GM21367 (cell line): ENCODE data around the gene HDLBP.
"Not testable (repeated sequence)": the region's sequence is repeated elsewhere in the genome, so short reads cannot be mapped to it uniquely, and the experiment has no call there.

Source experiments
- ATAC-seq: cut with Tn5 transposase; IDR thresholded peaks from one replicate; pipeline ENCODE4 v1.9.1; 2021; ENCODE audit not compliant: unreplicated experiment

The HDLBP gene

GRCh38 chr2:241308832-241309500 is 6.5 kb downstream of the HDLBP start:
- no peak for ATAC-seq

DNA sequence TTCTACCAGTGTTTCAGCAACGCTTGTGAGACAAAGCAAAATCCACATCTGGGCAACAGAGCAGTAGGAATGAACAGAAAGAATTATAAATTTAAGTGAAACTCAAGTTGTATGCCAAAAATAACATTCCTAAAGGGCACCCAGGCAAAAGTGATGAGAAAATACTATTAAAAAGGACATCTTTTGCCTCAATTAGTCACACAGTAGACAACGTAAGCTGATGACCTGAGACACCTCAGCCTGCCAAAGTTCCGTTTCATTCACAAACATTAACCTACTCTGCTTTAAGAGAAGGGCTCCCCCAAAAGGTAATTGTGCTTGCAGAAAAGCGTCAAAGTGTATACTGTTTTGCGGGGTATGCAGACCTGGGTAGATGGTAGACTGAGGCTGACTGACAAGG is 7.2 kb downstream of the HDLBP start:
- ATAC-seq: no peak

DNA sequence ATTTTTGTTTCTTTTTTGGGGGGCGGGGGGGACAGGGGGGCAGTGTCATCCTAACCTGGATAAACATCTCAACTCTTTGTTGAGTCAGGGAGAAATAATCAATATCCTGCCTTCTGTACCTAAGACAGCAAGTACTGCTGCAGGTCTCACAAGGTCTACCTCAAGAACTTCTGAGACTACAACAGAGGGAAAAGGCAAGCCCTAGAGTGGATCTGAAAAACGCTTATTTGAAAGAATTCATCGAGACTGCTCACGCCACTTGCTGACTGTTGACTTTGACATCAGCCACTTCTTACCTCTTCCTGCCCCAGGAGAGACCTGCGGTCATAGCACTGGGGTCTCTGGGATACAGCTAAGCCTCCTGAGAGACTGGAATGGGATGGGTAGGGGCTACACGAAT is 8.4 kb downstream of the HDLBP start:
- no peak for ATAC-seq

GRCh38 chr2:241304039-241304670 is 11.3 kb downstream of the HDLBP start:
- ATAC-seq: no peak

DNA sequence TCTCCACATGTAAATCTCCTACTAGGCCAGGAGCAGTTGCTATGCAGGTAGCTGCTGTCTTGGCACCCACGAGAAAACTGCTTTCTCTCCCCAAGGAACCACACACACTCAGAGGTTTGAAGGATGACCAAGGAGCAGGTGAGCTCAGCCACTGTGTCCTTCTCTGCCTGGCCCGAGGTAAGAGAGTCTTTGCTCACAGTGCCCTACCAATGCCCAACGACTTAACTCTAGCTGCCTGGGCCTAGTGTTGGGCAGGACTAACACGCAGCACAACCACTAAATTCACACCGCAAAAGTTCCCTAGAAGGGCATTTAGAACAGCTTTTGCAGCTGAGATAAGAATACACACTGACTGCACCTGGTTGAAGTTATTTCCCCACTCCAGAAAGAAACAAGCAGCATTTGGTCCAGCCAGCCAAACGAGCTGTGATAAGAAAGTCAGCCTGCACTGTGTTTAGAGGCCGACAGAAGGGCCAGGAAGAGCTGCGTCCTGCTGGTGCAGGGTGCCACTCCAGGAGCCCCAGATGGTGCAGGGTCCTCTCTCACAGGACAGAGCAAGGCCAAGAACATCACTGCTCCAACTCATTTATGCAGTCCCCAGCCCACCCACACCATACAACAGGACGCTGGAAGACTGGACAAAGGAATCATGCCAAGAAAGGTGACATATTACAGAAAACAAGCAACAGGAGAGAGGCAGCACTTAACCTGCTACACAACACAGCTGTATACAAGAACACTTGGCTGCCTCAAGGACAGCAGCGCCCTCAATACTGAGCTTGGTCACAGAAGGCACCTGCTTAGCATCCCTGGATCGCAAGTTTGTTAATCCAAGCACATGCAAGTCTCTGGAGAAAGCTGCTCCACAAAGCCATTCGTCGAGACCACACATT is 12.5 kb downstream of the HDLBP start:
- ATAC-seq: no peak

GRCh38 chr2:241302083-241302482 is 13.4 kb downstream of the HDLBP start:
- no peak for ATAC-seq

GRCh38 chr2:241300000-241300399 is 15.5 kb downstream of the HDLBP start:
- ATAC-seq: no peak

DNA sequence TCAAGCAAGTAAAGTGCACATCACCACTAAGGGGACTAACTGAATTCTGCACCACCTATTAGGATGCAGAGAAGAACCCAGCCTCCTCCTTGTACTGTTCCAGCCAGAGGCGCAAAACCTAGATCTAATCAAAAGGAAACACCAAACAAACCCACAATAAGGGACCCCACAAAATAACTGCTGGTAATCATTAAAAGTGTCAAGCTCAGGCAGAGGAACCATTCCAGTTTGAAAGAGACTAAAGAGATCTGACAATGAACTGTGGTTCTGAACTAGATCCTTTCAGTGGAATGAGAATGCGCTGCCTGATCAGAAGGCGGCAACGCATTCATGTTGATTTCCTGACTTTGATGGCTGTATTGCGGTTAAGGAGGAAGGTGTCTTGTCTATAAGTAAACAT is 16.8 kb downstream of the HDLBP start:
- no peak for ATAC-seq

DNA sequence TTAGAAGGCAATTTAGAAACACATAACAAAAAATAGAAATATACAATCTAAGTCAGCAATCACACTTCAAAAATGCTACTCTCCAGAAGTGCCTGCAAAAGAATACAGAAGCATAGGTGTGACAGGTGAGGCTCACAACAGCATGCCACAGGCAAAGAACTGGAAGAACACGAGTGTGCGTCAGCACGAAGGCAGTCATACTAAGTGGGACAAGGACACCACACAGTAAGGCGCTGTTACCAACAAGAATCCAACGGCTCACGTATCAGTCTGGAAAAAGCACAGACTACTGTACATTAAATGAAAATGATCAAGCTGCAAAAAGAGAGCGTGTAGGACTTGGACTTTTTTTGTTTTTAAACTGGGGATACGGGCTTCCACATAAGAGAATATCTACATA is 18.7 kb downstream of the HDLBP start:
- ATAC-seq: no peak

DNA sequence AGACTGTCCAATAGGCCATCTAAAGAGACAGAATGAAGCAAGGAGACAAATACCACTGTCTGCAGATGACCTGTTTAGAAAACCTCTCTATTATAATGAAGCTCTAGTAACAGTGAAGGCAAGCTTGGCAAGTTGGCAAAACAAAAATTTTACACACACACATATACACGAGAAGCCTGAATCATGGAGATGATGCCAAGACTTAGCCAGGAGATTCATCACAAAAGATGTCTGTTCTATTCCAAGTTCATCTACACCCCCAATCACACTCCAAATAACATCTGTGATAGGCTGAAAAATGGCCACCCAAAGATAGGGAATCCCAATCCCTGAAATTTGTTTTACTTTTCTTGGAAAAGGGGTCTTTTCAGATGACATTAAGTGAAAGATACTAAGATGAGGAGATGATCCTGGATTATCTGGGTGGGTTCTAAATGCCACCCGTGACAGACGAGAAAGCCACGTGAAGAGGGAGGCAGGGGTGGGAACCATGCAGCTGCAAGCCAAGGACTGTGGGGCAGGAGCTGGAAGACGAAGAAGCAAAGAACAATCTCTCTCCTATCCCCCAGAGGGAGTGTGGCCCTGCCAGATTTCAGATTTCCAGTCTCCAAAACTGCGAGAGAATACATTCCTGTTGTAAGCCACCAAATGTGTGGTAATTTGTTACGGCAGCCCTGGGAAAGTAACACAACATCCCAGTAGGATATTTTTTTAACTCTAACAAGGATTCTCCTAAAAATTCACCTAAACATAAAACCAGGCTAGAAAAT is 20.0 kb downstream of the HDLBP start:
- no peak for ATAC-seq

- not testable (repeated sequence) for ATAC-seq
These were observed 22.1 kb downstream of the HDLBP start for GRCh38 chr2:241293378-241293797.

DNA sequence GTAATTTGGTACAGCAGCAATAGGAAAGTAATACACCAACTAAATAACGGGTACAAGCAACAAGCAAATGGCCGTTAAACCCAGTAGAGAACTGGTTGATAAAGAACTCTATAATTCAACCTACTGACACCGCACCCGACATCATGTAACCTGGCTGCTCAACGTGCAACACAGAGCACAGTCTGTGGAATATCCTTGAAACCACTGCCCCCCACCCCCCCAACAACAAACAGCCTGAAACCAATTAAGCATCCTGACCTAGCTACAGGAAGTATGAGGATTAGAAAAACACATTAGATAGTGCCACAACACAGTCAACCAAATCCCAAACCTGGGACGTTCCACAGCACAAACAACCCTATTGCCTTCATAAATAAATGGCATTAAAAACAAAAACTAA is 23.5 kb downstream of the HDLBP start:
- ATAC-seq: no peak

GRCh38 chr2:241291153-241291552 is 24.3 kb downstream of the HDLBP start:
- ATAC-seq: no peak

- no peak for ATAC-seq
These were observed 25.9 kb downstream of the HDLBP start for GRCh38 chr2:241289597-241289996.

DNA sequence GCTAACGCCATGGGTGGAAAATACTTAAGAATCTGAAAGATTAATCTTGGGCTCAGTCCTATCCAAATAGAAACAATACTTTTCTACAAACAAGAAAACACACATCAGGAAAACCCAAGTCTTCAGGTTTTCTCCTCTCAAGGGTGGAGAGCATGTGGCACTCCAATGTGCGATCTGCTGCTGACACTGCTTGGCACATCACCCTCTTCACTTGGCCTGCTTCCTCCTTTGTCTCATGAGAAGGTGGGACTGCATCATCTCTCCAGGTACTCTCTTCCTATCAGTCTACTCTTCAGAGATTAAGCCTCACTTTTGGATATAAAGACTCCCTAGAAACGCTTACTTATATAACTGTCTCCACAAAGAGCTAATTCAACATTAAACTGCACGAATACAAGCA is 26.4 kb downstream of the HDLBP start:
- ATAC-seq: no peak

GRCh38 chr2:241288324-241288888 is 27.1 kb downstream of the HDLBP start:
- ATAC-seq: no peak

DNA sequence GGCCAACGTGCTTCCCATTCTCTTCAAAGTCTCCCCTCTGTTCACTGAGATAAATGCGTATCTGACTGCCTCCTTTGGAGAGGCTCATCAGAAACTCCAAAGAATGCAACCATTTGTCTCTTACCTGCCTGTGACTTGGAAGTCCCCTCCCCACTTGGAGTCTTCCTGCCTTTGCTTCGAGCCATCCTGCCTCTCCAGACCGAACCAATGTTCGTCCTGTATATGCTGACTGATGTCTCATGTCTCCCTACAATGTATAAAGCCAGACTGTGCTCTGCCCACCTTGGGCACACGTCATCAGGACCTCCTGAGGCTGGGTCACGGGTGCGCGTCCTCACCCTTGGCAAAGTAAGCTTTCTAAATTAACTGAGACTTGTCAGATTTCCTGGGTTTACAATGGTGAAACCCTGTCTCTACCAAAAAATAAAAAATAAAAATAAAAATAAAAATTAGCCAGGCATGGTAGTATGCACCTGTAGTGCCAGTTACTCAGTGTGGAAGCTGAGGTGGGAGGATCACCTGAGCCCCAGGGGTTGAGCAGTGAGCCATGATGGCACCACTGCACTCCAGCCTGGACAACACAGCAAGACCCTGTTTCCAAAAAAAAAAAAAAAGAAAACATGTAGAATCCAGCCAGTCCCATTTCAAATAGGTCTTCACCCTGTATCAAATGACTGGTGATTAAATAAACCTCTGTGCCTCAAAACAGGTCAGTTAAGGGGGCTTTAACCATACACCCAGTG is 29.0 kb downstream of the HDLBP start:
- ATAC-seq: no peak

DNA sequence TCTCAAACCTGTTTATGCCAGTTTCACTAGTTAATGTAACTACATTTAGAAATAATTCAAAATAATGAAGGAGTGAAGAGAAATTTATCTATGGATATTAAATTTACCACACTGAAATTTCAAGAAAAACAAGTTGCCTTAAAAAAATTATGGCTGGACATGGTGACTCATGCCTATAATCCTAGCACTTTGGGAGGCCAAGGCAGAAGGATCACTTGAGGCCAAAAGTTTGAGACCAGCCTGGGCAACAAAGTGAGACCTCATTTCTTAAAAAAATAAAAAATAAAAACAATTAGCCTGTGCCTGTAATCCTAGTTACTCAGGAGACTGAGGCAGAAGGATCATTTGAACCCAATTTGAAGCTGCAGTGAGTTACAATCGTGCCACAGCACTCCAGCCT is 29.9 kb downstream of the HDLBP start:
- no peak for ATAC-seq

GRCh38 chr2:241282555-241282954 is 32.9 kb downstream of the HDLBP start:
- no peak for ATAC-seq

DNA sequence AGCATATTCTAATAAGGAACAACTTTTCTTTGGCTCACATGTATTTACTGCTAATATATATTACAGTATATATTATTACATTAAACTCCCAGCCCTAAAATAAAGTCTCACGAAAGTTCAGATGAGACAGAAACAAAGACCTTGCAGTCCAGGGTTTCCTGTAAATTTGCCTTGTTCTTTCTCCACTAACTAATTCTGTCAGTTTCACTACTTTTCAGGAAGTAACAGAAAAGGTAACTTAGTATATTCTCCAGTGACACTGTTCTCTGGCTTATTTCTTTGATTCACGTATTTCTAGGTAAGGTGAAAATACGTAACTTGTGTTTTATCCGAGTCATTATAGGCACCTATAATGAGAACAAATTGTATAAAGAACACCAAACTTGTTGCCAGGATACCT is 35.2 kb downstream of the HDLBP start:
- no peak for ATAC-seq
